Fibroblast of upper back skin (primary cell): ENCODE data around the gene INSC.

Experiments
- DNase-seq: peaks from one replicate; pipeline ENCODE4 v3.0.0-alpha.2; 2013

Gene INSC

DNA sequence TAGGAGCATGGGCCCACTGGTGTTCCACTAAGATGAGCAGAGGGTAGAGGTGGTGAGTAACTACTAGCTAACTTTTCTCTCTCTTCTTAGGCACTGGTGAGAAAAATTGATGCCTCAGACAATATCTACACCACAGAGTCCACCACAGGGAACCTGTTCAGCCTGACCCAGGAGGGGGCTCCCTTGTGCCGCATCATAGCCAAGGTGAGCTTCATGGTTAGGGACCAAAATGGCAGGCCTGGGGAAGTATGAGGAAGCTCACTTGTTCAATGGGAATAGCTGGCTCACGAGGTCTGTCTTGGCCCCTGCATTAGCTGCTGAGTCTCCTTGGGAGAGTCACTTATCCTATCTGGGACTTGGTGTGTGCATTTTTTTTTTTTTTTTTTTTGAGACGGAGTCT, 75.9 kb downstream of the INSC start:
- no peak for DNase-seq

DNA sequence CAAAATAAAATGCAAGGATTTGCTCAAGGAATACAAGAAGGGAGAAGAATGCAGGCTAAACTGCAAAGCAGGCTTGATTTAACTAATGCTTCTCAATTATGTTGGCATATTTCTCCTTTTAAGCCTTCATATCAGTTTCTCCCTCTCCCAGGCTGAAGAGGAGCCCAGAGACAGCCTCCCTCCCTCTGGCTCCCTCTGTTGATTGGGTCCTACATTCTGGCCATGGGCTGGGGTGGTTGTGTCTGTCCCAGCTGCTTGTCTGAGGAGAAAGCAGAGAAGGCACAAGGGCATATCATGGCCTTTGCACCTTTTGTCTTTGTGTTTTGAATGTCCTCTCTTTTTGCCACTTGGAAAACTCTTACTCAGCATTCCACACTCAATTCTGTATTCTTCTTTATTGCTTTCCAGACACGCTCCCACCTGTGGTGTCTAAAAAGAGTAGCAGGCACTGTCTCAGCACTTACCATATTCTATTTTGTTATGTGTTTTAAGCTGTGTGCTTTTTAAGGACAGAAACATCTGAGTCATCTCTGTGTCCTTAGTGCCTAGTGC, 77.4 kb downstream of the INSC start:
- DNase-seq = no peak

DNA sequence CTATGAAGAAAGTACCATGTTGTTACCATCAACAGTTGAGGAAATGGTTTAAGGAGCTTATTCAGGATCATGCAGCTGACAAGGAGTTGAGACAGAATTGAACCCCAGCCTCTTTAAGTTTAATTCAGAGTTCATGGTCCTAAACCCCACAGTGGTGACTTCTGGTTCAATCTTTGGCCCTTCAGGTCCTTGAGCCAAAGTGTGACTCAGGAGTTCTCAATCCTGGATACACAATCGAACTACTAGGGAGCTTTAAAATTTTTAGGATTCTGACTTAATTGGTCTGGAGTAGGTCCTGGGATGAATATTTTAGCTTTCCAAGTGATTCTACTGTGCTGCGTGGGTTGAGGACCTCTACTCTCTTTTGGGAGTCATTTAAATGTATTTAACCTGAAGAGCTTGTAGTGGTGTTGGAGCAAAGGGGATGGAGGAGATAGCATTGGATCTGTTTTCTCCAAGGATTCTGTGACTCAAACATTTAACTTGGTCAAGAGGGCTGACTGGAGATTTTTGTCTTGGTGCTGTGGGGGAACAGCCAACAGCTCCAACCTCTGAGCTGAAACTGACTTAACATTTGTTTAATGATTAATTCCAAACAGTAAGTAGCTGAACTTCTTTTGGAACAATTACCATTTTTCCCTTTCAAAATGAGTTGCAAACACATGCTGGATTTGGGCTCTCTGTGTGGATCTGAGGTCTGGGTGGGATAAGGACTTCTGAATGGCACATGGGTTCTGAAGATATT, 80.1 kb downstream of the INSC start:
- peak; percentile 43 for DNase-seq

DNA sequence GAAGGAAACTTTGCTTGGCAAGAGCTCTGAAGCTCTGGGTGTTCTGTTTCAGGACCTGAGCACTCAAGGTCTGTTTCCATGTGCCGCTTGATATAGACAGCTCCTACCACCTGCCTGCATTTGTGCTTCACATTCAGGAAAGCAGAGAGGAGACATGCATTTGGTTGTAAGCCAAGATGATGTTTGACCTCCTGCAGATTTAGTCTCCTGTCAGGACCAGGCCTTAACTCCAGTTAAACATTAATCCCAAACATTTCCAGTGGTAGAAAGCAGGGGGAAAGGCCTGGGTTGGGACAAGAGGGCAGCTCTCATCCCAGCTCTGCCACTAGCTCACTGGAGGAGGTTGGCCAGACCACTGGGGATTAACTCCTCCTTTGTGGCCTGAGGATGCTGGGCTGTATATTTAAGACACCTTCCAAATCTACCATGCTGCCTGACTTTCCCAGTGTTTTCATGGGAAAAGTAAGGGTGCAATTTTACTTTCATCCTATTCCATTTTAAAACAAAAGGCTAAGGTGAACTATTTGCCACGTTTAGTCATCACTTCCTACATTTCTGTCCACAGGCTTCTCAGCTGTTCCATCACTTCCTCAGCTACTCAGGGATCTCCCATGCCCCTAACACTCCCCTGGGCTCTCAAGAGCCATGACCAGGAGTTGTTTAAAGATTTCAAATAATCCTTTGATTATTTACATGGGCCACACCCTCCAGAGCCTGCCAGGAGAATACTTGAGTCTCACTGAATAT, 80.9 kb downstream of the INSC start:
- no peak for DNase-seq

DNA sequence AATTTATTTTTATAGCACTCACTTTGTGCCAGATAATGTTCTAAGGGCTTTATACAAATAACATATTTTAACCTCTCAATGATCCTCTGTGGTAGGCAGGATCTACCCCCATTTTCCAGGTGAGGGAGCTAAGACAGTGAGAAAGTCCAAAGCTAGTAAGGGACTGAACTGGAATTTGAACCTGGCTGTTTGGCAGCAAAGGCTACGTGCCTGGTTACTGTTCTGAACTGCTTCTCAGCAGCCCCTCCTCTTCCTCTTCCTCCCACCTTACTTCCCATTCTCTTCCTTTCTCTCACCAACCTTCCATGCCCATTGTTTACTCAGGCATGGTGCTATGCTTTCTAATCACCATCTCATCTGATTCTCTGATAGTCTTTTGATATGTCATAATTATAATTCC, 82.0 kb downstream of the INSC start:
- no peak for DNase-seq

DNA sequence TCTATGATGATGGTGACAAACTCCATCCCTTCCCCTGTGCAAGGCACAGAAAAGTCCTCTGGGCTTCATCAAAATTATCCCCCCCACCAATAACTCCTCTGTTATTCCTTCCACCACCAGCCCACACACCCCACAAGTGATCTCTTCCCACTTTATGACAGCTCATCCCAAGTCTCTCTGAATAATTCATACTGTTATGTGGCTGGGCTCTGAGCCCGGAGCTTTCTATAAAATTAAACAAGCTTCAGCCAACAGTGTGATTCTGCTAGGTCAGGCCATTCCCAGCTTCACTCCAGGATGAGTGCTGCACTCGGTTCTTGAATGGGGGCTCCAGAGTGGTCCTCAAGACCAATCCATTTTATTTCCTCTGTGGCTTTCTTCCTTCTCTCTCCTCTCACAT, 83.0 kb downstream of the INSC start:
- DNase-seq = peak; percentile 22

DNA sequence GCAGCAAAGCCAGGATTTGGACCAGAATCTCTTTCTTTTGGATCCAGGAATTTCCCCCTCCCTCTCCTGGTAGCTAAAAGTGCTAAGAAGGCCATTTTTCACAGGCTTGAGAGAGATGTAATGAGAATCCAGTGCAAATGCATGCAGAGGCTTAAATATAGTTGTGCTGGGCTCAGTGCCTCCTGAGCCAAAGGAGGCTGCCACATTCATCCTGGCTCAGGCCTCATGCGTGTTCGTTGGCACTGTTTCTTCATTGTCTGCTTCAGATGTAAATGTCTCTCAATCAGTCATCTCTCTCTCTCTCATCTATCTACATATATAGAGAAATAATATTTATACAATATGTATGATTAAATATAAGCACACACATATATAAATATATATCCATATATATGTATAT, 83.6 kb downstream of the INSC start:
- no peak for DNase-seq

DNA sequence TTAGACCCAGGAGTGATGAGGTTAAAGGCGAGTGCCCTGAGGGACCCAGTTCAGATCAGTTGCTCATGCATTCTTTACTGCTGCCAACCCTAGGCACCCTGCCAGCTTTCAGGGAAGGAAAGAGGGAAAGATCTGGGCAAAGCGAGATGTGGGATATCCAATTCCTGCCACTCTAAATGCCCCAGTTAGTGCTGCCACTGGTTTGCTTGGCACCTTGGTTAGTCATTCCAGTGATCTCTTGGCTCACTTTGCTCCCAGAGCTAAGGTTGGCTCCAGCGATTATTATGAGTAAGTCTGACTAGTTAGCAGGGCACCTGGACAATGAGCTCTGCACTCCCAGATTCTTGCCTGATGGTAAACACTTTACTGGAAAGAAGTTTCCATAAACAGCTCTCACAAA, 85.0 kb downstream of the INSC start:
- DNase-seq = no peak

DNA sequence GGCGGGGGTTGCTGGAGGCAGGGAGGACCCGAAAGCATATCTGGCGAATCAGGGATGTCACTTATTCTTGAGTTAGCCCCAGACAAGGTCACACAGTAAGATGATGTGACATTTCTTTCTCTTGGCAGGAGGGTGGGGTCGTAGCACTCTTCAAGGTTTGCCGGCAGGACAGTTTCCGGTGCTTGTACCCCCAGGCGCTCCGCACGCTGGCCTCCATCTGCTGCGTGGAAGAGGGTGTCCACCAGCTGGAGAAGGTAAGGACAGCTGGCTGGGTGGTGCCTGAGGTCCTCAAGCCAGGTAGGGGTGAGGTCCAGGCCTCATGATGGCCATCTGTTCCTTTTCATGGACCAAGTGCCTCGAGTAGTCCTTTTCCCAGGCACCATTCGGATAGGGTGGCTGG, 86.0 kb downstream of the INSC start:
- DNase-seq = no peak

DNA sequence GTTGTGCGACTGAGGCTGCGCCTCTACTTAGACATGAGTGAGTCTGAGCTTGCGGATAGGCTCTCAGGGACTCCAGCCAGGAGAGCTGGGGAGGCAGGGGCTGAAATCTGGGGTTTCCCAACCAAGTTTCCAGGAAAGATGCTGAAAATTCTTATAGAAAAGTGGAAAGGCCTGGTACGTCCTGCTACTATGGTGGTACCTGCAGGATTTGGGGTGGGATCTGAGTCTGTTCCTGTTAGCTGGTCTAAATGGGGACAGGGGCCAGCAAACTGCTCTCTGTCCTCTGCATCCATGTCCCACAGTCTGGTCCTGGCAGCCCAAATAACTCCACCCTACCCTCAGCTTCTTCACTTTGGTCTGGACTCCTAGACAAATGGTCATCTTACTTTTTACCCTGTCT, 86.9 kb downstream of the INSC start:
- DNase-seq = no peak

DNA sequence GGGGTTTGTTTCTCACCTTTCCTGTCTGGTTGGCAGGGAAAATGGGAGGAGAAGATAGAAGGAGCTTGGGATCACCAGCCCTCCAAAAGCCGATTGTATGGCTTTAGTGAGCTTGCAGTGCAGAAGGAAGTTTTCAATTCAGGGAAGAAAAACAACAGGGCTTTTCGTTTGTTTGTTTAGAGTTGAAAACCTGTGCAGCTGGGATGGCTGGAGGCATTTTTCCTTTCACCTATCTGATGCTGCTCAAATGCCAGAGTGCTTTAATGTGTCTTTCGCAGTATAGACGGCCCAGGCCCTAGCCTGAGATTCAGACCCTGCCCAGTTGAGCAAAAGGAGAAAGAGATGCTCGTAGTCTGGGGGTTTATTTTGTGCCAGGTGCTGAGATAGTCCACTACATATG, 87.9 kb downstream of the INSC start:
- DNase-seq = no peak

DNA sequence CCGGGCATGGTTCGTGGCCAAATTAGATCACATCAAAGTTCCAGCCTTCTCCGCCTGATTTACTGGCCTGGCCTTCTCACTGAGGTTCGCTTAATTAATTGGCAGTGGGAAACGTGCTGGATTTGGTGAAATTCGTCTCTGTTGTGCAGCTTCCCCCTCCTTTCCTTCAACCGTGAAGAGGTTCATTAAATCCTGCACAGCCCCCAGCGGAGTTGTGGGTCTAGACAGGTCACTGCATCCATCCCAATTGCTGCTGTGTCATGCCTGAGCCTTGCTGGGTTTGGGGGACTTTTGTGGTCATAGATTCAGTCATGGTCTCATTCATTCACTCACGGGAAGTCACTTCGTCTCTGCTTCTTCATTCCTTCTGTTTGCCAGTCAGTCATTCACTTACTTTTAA, 90.0 kb downstream of the INSC start:
- no peak for DNase-seq

DNA sequence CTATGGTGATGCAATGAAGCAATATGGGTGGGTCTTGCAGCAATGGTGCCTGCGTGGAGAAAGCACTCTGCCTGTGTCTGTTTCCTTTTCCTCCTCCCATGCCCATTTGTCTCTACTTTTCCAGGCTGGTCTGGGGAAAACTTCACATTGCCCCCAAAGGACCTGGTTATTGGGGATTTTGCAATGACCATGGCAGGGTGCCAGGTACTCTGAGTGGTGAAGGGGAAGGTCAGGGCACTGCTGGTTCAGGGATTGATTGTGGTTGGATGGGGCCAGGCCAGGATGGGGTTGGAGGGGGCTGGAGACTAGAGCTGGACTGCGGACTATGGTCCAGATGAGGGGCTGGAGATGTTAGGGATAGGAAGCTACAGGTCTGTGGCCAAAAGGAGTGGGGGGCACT, 92.1 kb downstream of the INSC start:
- no peak for DNase-seq

DNA sequence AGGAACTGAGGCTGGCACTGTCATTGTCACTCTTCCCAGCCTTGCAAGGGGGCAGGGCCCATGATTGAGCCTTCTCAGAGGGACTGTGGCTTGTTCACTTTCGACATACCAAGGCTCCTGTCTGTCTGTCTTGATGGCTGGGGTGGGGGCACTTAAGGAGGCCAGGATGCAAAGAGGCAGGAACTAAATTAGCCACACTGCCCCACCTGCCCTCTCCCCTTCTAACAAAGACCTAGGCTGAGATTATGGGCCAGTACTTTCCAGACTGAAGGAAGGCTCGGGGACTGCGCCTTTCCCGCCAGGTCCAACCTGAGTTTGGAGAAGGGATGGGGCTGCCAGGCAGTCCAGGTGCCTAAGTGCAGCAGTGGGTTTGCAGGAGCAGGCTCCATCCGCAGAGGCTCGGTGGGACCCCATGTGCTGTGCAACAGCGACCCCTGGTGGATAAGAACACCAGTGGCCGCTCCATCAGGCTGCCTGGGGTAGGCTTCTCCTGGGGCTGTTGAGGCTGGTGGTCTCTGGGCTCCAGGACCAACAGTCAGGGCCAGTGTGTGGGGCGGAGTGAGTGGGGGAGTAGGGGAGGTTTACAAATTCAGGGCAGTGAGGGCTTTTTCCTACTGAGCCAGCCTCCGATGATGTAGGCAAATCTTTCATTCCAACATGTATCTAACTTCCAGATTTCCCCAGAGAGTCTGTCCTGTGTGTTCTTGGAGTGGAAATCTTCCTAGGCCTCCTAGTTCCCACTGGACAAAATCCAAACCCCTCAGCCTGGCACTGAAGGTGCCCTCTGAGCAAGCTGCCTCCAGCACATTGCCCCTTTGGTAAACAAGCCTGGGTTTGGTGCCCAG, 93.9 kb downstream of the INSC start:
- DNase-seq = peak; percentile 55

DNA sequence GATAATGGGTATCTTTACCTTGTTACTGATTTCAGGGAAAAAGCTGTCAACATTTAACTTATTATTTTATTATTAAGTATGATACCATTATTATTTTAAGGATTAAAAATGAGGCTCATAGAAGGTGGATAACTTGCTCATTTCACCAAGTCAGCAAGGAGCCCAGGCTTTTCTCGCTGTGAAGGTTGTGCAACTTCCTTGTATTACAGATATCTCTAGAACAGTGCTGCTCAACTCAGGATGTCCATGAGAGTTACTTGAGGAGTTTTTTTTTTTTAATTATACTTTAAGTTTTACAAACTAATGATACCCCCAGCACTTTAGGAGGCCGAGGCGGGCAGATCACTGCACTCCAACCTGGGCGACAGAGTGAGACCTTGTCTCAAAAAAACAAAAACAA, 98.2 kb downstream of the INSC start:
- DNase-seq = no peak

DNA sequence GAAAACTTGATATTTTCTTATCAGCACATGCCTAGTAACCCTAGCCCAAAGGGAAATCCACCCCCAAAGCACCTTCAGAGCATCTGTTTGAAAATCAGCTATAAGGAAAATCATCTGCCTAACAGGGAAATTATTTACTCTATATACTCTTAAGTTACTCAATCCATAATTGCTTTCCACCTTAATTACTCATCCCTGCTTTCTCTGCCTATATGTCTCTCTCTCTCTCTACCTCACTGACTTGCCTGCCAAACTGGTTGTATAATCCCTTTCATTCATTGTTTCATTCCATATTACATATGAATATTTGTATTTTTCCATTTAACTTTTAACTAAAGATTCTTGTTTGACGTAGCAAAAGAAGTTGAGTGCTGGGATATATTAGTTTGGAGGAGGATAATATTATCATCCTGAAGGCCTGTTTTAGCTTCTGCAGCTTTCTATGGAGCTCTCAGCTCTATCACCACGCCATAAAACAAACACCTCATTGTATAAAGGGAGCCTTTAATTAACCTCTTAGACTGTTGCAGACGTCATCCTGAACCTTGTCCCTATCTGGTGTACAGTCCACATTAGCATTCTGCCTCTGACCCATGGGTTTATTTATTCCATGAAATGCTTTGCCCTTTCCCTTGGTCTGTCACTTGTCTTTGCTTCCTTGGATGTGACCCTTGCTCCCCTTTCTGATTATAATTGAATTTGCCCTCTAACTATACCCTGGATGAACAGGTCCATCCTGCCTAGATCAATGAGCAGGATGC, 98.9 kb downstream of the INSC start:
- no peak for DNase-seq

DNA sequence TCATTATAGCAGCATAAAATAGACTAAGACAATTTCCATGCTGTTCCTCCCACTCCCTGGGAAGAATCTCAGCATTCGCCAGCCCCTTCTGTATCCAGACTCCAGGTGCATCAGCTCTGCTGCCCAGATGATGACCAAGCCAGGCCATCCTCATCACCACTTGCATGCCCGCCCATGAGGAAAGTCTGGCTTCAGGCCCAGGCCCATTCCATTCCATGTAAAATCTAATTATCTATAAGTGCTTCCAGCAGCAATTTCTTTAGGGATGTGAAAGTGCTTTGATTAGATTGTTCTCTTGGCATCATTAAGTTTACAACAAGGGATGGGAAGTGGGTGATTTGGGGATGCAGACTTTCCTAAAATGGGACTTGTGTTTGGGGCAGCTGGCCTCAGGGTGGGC, 100.3 kb downstream of the INSC start:
- DNase-seq = no peak

DNA sequence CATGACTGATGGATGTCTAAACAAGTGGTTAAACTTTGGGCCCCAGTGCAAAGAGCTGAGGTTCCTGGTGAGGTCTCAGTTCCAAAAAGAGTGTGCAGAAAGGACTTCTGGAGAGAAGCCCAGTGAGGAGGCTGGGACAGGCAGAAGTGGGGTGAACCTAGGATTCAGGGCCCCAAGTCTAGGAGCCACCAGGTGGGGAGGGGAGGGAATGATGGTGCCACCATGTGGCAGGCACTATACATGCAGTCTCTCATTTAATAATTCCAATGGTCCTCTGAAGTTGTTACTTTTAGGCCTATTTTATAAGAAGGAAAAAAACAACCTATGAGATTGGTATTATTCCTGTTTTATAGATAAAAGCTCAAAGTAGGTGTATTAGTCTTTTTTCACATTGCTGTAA, 102.0 kb downstream of the INSC start:
- DNase-seq = no peak

DNA sequence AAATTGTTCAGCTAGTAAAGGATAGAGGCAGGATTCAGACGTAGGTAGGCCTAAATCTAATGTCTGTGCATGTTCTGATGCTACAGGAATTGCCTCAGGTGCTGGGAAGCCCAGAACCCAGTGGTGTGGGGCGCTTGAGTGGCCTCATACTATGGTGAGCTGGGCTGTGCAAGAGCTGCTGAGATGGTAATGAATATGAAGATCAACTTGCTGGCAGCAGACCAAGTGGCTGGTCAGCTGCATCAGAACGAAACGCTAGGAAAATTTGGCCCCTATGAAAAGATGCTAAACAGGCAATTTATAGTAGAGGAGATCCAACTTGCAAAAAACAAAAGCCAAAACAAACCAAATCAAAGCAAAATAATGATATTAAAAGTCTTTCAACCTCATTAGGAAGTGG, 102.7 kb downstream of the INSC start:
- no peak for DNase-seq

DNA sequence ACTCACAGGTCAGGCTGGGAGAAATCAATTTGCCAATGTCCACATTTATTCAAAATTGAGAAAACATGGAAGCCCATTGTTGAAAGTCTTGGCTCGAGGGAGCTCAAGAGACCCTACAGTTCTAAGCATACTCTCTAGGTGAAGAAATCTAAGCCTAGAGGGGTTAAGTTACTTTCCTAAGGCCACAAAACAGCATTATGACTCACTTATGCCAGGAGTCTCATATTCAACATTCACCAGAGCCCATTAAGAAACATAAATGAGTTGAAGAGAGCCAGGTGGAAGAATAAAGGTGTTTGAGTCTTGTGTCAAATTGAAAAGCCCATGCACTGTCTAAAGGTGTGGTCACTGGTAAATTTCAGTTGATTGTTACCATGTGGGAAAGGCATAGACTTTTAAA, 108.1 kb downstream of the INSC start:
- no peak for DNase-seq

DNA sequence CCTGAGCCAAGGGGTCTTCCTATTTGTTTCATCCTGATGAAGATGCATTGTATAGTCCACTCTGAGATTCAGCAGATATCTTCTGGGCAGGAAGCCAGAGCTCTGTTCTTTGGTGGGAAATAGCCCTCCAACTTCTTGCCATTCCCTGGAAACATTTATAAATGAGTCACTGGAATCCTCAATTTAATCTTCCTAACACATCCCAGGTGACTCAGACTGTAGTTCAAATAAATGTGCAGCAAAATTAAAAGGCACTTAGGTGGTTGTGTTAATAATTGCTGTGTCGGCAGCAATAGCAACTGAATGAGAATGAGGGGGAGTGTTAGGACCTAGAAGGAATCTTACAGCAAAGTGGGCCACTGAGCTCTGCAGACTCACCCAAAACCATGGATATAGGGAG, 108.6 kb downstream of the INSC start:
- DNase-seq = peak; percentile 28

DNA sequence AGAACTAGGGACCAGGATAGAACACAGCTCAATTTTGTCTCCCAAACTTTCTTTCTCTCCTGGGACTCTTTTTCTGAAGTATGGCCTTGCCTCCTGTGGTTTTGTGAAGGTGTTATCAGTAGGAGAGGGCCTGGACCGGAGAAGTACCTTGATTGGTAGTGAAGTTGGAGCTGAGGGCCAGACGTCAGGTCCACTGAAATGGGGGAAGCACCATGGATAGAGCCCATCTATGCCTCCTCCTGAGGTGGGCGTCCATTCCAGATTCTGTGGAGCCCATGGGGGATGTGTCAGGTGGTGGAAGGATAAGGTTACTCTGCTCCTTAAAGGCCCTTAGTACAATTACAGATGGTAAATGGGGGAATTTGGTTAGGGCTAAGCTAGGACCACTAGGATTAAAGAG, 109.7 kb downstream of the INSC start:
- DNase-seq = no peak

DNA sequence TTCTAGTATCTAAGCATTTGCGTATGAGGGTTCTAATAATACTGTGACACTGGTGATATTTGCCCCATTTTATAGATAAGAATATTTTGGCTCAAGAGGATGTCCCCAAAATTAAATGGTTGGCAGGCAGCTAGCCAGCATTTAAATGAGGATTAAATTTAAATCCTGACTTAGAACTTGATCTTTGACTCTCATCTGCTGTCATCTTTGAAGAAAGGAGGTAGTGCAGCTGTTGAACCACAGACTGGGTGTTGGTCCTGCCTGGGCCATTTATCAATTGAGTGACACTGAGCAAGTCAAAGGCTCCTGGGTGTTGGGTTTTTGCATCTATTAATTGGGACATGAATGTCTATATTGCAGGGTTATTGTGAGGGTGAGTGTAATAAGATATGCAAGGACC, 112.3 kb downstream of the INSC start:
- DNase-seq = no peak
